ENCODE measurements around the gene MKS1.

MKS1 gene

GRCh38 chr17:58170622-58171021, 48.4 kb downstream of the MKS1 start:
- H4K20me1 ChIP-seq (ENCODE audit: insufficient read depth, low read length), result no peaks in the 10 kb centered on the region
- no peak overlapping the region for H2AFZ ChIP-seq (ENCODE audit: low read length)
- no peak for DNase-seq
- H3K9me3 ChIP-seq (replicated peaks; ENCODE audit: insufficient read depth, low read length), result no peaks in the 10 kb centered on the region
- H3K9ac ChIP-seq (ENCODE audit: low read length), result no peak overlapping the region
- no peak overlapping the region for H3K4me2 ChIP-seq (ENCODE audit: low read depth, low read length)
- TF ChIP-seq CTCF (IDR thresholded peaks at IDR 0.05; ENCODE audit: low read length) (no peak), EZH2phosphoT487 (IDR thresholded peaks at IDR 0.05; ENCODE audit: low read length) (no peak), EZH2 (optimal IDR thresholded peaks at IDR 0.05; ENCODE audit: low read depth, low read length) (no peak)
- no peaks in the 10 kb centered on the region for H3K9me2 ChIP-seq (replicated peaks; ENCODE audit: insufficient read depth, low read length)
- H3K27ac ChIP-seq (ENCODE audit: low read length), result no peak overlapping the region
- H3K27me3 ChIP-seq (replicated peaks; ENCODE audit: insufficient read depth, low read length), result peaks cover 36% of the 10 kb centered on the region
- H3K4me1 ChIP-seq (ENCODE audit: low read length), result no peaks in the 10 kb centered on the region
- no peaks in the 10 kb centered on the region for H3F3A ChIP-seq (ENCODE audit: insufficient read depth, low read length)
- no peak overlapping the region for H3K4me3 ChIP-seq (ENCODE audit: low read length)
- no peaks in the 10 kb centered on the region for H3K36me3 ChIP-seq (replicated peaks; ENCODE audit: insufficient read depth, low read length)
- H3K79me2 ChIP-seq (ENCODE audit: low read length), result no peaks in the 10 kb centered on the region

GRCh38 chr17:58166682-58167081, 52.4 kb downstream of the MKS1 start, which contains the start of gene OR4D2:
TSS of gene OR4D2 (plus strand) at chr17:58166982. CDS start at chr17:58169656, 2,674 bp downstream.
- no peak within 1 kb of the TSS for H3K27ac ChIP-seq (ENCODE audit: low read length)

GRCh38 chr17:58165981-58166380, 53.1 kb downstream of the MKS1 start:
- TF ChIP-seq EZH2phosphoT487 (IDR thresholded peaks at IDR 0.05; ENCODE audit: low read length), result no peak
- no peak for TF ChIP-seq CTCF (IDR thresholded peaks at IDR 0.05; ENCODE audit: low read length)
- no peak for TF ChIP-seq EZH2 (optimal IDR thresholded peaks at IDR 0.05; ENCODE audit: low read depth, low read length)
- Histone ChIP-seq H3K9me3 (replicated peaks; ENCODE audit: insufficient read depth, low read length) (no peaks in the 10 kb centered on the region), H3K36me3 (replicated peaks; ENCODE audit: insufficient read depth, low read length) (no peaks in the 10 kb centered on the region), H3K9me2 (replicated peaks; ENCODE audit: insufficient read depth, low read length) (no peaks in the 10 kb centered on the region), H4K20me1 (ENCODE audit: insufficient read depth, low read length) (no peaks in the 10 kb centered on the region), H3K79me2 (ENCODE audit: low read length) (no peaks in the 10 kb centered on the region), H3K4me1 (ENCODE audit: low read length) (no peaks in the 10 kb centered on the region), H3K4me3 (ENCODE audit: low read length) (no peak overlapping the region), H3K27me3 (replicated peaks; ENCODE audit: insufficient read depth, low read length) (peaks cover 23% of the 10 kb centered on the region), H3K9ac (ENCODE audit: low read length) (no peak overlapping the region), H3F3A (ENCODE audit: insufficient read depth, low read length) (no peaks in the 10 kb centered on the region), H3K4me2 (ENCODE audit: low read depth, low read length) (no peak overlapping the region), H3K27ac (ENCODE audit: low read length) (no peak overlapping the region), H2AFZ (ENCODE audit: low read length) (no peak overlapping the region)
- DNase-seq, result no peak

More at GRCh38 chr17:58166682-58167081, 52.4 kb downstream of the MKS1 start, which contains the start of gene OR4D2:
- H3F3A ChIP-seq (ENCODE audit: insufficient read depth, low read length), result no peaks in the 10 kb centered on the region
- no peaks in the 10 kb centered on the region for H3K4me1 ChIP-seq (ENCODE audit: low read length)
- peaks cover 23% of the 10 kb centered on the region for H3K27me3 ChIP-seq (replicated peaks; ENCODE audit: insufficient read depth, low read length)
- no peaks in the 10 kb centered on the region for H3K36me3 ChIP-seq (replicated peaks; ENCODE audit: insufficient read depth, low read length)
- no peak within 1 kb of the TSS for H3K4me3 ChIP-seq (ENCODE audit: low read length)
- no peaks in the 10 kb centered on the region for H4K20me1 ChIP-seq (ENCODE audit: insufficient read depth, low read length)
- H3K4me2 ChIP-seq (ENCODE audit: low read depth, low read length), result no peak within 1 kb of the TSS
- TF ChIP-seq CTCF (IDR thresholded peaks at IDR 0.05; ENCODE audit: low read length) (no peak), EZH2phosphoT487 (IDR thresholded peaks at IDR 0.05; ENCODE audit: low read length) (no peak), EZH2 (optimal IDR thresholded peaks at IDR 0.05; ENCODE audit: low read depth, low read length) (no peak)
- H3K9me2 ChIP-seq (replicated peaks; ENCODE audit: insufficient read depth, low read length), result no peaks in the 10 kb centered on the region
- H3K9me3 ChIP-seq (replicated peaks; ENCODE audit: insufficient read depth, low read length), result no peaks in the 10 kb centered on the region
- H2AFZ ChIP-seq (ENCODE audit: low read length), result no peak within 1 kb of the TSS
- H3K79me2 ChIP-seq (ENCODE audit: low read length), result no peaks in the 10 kb centered on the region
- DNase-seq, result no peak
- no peak within 1 kb of the TSS for H3K9ac ChIP-seq (ENCODE audit: low read length)

Data from MM.1S (cell line).